Stimulated activated CD4-positive, alpha-beta T cell treated with anti-CD3 and anti-CD28 coated beads, TNF-alpha, amount 100 ng/mL, for 48 hours (primary cell): ENCODE results near the gene NUBP2.

ENCODE experiments used
- DNase-seq, 3 donors: peaks; one replicate each; pipeline ENCODE4 v3.0.0-alpha.2; 2020; ENCODE audit warnings: low read depth in 3 of 3

The NUBP2 gene

DNA sequence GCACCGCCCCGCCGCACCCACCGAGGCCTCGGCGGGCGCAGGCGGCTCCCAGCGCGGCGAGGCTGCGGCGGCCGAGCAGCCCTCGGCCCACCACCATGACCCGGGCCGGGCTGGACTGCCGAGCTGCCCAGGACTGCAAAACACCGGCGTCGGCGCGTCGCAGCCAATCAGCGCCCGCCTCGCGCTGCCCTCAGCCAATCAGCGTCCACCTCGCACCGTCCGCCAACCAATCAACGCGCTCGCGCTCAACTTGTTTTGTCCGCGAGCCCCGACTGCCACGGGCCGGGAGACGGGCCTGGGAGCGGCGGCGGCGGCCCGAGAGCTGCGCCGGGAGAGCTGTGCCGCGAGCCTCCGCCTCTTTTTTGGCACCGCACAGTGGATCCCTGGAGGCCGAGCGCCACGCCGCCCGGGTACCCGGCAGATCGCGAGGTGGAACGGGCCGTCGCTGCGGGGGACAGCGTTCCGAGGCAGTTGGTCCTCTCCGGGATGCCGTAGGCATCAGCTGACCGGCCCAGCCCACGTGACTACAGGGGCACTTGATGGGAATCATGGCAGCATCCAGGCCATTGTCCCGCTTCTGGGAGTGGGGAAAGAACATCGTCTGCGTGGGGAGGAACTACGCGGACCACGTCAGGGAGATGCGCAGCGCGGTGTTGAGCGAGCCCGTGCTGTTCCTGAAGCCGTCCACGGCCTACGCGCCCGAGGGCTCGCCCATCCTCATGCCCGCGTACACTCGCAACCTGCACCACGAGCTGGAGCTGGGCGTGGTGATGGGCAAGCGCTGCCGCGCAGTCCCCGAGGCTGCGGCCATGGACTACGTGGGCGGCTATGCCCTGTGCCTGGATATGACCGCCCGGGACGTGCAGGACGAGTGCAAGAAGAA is 44.2 kb downstream of the NUBP2 start, which contains the start of the genes FAHD1 and HAGH:
Gene FAHD1, plus strand, starts transcription at position 516 of the 883 bp plus-strand sequence. Its CDS starts 33 bp downstream, at position 549.
Gene HAGH, minus strand, starts transcription at position 135 of the 883 bp plus-strand sequence. Its CDS starts 38 bp downstream, at position 97.
- DNase-seq = peak; percentile 78 to 85 (median 84)

DNA sequence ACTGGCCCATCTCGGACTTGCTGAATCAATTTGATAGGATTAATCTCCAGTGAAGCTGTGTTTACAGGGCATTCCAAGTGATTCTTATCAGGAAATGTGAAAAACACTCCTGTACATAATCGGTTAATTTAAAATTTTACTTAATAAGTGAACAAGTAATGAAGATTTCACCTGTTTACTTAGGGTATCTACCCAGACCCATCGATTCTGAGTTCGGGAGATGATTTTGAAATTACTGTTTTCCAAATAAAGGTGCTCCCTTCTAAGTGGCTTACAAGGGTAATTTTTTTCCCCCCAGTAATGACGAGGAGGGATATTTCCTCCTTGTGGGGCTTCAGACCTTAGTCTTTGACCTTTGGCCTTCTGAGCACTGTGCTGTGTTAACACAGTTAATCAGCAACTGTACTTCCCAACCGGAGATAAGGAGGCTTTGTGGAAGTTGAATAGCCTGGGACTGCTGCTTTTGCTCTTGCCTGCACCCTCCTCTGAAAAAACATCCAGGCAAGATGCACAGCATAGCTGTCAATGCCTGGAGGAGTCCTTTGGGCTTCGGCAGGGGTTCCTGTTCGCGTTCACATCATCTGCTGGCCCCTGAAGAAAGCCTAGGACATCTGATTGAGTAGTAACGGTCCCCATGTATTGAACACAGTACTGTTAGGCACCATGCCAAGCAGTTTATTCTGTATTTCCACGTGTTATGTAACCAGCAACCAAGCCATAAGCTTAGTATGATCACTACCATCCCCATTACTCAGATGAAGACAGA is 46.1 kb downstream of the NUBP2 start:
- DNase-seq = no peak

DNA sequence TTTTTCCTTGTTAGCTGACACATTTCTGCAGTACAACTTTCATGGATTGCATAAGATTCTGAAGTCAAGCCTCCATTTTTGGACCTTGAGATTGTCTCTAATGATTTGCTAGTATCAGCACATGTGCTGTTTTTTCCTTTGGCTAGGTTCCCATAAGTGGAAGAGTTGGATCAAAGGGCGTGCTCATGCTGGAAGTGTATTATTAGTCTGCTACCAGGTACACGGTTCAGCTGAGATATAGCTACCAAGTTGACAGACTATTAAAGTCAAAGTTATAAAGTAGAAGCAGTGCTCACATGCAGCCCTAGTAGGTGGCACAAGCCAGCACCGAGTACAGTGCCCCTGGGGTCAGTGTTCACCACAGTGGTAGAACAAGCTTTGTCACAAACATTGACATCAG is 47.5 kb downstream of the NUBP2 start:
- no peak for DNase-seq

DNA sequence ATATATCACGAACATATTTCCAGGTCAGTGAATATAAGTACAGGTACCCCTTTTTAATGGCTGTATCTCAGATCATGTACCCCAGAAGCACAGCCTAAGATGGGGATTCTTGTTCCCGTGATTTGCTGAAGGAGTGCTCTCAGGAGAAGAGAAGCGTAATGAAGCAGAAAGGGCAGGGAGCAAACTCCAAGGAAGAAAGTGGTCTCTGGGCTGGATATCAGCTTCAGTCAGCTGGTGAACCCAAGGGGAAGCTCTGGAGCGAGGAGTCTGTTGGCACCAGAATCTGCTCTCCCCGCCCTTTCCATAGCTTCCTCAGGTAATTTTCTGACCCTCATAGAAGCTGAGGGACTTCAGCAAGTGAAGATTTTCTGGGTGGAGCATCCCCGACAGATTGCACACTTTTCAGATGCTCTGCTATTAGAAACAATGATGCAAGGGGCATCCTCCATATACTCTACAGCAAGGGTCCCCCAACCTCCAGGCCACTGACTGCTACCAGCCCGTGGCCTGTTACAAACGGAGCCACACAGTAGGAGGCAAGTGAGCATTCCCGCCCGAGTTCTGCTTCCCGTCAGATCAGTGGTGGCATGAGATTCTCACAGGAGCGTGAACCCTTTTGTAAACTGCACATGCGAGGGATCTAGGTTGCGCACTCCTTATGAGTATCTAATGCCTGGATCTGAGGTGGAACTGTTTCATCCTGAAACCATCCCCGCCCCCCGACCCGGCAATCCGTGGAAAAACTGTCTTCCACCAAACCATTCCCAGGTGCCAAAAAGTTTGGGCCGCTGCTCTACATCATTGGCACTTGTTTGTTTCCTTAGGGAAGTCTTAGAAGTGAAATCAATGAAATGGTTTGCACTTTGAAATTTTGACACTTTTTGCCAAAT is 48.7 kb downstream of the NUBP2 start:
- no peak for DNase-seq

DNA sequence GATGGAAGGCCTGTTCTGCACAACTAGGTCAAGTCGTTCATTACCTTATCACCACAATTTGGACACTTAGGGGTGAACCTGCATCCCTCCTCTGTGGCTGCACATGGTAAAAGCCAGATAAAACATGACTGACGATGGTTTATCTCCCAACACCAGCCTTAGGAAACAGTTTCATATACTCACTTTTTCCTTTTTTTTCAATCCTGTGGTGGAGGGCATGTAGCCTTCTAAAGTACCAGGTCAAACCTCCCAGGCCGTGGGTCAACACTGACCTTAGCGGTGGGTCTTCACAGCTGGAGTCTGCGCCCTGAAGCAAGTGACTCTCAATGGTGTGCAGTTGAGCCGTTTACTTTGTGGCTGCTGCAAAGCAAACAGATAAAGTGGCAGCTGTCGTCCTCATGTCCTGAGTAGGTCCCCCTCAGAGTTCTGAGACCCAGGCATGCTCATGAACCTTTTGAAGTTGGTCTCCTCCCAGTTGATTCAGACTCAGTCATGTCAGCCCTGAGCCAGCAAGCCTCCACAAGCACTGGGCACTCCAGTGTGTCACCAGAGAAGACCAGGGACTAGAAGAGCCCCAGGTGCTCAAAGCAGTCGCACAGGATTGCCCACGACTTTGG is 50.2 kb downstream of the NUBP2 start:
- DNase-seq = no peak

DNA sequence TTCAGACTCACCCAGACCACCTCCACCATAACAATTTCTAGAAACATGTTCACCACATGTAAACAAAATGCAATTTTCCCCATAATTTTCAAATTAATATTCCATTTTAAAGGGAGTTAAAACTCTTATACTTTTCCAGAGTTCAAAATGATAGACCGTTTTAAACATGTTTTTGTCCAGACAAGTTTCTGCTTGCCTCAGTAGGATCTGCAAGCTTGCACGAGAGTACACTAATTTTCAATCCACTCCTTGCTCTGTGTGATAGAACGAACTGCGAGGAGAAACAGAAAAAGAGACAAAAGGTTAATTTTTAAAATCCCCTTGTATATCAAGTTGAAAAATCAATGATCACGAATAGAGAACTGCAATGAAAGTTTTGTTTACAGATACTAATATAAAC is 51.3 kb downstream of the NUBP2 start:
- no peak for DNase-seq
